ENCODE measurements around the gene TICAM2.

Gene TICAM2

DNA sequence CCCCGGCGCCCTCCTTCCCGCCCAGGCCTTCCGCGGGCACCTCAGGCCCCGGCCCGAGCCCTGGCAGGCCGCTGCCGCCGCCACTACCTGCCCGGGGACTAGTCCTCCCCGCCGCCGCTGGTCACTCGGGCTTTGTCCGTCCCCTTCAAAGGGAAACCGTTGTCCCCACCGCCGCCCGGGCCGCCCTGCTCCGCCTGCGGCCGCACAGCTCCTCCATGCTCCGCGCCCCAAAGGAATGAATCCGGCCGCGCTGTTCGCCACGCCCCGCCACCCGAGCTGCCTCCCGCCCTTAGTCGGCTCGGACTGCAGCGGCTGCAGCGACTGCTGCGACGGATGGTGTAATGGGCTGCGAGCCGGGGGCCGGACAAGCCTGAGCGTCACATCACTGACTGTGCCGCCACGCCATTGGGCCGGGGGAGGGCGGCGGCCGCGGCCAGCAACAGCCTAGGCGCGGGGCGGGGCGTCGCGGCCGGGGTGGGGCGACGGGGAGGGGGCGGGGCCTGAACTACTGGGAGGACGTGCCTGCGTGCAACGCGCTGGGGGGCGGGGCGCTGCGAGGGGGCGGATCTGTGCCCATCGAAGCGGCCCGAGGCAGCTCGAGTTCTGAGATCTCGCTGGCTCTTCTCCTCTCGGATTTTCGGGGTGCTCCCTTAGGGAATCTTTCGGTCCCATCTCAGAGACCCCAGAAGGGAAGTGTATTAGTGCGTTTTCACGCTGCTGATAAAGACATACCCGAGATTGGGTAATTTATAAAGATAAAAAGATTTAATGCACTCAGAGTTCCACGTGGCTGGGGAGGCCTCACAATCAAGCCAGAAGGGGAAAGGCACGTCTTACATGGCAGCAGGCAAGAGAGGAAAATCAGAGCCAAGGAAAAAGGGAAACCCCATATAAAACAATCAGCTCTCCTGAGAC lies 57.6 kb downstream of the TICAM2 start, which contains the start of gene FEM1C:
TSS of gene FEM1C (minus strand) at position 340 of the 915 bp plus-strand sequence. CDS start 1,282 bp downstream, outside the sequence.
- peak; percentile 94 for TF ChIP-seq POLR2A (IDR thresholded peaks at IDR 0.05; ENCODE audit: low read length)
- TF ChIP-seq GATA1 (IDR thresholded peaks at IDR 0.05; ENCODE audit: low read depth, low read length): no peak
- DNase-seq: peak; percentile 98 to 99

DNA sequence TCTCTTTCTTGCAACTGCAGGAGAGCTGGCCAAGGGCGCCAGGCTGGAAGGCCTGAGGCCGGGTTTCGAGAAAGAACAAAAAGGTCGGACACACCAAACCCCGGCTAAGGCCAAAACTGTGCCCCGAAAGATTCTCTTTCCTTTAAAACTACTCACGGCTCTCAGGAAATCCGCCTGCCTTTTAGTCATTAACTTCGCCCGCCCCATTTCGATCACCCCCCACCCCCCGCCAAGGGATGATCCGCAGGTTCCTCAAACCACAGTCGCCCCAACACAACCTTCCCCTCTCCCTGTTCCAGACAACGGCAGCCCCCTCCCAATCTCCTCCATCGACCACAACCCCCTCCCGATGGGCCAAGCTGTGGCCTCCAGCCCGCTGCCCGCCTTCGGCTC lies 58.2 kb downstream of the TICAM2 start:
- peak; percentile 72 to 82 for DNase-seq
- TF ChIP-seq GATA1 (IDR thresholded peaks at IDR 0.05; ENCODE audit: low read depth, low read length) (no peak), POLR2A (IDR thresholded peaks at IDR 0.05; ENCODE audit: low read length) (no peak)

DNA sequence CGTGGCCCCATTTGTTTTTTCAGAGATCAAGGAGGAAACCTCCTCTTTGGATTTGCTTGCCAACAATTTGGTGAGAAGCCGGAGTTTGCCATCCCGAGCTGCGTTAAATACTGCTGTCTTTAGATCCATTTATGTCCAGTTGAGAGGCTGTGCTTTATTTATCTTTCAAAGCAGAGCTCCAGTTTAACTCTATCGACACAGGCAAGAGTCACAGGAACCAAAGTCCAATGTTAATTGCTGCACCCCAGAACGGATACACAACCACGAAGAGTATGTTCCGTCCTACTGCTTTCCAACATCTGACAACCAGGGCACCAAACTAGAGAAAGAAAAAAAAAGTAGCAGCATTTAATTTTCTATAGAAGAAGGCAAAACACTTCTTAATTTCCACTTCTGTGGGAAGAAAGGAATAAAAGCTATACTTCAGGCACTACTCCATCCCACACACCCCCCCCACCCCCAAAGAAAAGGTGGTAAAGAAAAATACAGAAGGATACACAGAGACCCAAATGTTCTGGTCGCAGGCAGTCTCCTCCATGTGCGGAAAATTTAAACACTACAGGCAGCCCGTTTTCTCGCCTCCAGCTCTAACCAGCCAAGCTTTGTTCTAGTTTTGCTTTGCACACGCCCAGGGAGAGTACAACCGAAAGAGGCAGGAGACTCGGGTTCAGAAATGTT lies 58.8 kb downstream of the TICAM2 start:
- DNase-seq: peak; percentile 51 to 63
- TF ChIP-seq GATA1 (IDR thresholded peaks at IDR 0.05; ENCODE audit: low read depth, low read length) (no peak), POLR2A (IDR thresholded peaks at IDR 0.05; ENCODE audit: low read length) (no peak)

DNA sequence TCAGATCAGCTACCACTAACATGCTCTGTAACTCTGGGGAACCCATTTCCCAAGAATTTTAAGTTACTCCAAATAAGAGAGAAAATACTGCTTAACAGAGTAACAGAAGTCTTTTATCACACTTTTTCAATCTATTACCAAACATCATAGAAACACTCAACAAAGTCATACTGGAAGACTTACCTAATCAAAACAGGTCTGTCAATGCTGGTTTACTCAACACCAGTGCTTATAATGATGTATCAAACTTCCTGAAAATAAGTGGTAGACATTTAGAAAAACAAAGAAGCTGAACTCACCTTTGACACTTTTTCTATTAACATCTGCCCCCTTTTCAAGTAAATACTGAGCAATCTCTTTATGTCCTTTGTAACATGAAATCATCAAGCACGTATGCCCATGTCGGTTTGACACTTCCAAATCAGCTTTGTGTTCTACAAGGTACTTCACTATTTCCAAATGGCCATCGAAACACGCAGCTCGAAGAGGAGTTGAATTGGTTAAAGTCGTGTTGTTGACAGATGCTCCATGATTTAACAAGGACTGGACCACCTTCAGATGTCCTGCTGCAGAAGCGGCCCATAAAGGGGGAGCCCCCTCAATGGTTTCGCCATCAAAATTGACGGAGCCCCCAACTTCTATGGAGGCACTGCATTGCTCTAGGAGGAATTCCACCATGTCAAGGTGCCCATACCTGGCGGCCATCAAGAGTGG lies 59.5 kb downstream of the TICAM2 start:
- peak; percentile 29 to 50 for DNase-seq

DNA sequence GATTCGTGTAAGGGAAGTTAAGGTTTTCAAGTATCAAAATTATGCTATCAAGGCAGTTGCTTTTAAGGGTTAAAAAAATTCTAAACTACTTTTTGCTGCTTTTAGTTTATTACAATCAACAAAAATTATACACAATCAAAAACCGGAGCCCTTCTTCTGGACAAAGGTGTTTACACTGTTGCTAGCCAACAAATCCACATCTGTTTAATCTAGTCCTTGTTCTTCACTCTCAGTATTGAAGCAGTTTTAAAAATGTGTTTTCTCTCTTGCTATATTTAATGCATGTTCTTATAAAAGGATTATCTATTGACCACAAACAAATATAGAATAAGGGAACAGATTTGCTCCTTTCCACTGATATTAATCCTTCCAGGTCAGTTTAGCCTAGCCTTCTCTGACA lies 60.2 kb downstream of the TICAM2 start:
- peak; percentile 8 to 32 for DNase-seq
- TF ChIP-seq POLR2A (IDR thresholded peaks at IDR 0.05; ENCODE audit: low read length) (no peak), GATA1 (IDR thresholded peaks at IDR 0.05; ENCODE audit: low read depth, low read length) (no peak)

More for the DNA sequence above, 59.5 kb downstream of the TICAM2 start:
- TF ChIP-seq GATA1 (IDR thresholded peaks at IDR 0.05; ENCODE audit: low read depth, low read length): no peak
- TF ChIP-seq POLR2A (IDR thresholded peaks at IDR 0.05; ENCODE audit: low read length): no peak

DNA sequence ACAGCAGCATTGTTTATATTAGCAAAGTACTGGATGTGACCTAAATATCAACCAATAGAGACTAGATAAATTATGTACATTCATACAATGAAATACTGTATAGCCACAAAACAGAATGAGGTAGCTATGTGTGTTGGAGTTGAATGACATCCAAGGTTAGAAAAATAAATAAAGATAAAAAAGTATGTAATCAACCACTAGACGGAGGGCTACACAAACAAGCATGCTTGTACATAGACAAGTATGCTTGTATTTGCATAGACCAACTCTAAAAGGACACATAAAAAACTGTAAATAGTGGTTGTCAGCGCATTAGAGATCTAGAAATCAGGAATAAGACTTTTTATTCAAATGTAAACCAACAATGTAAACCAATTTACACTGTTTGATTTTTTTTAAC lies 60.7 kb downstream of the TICAM2 start:
- DNase-seq: peak; percentile 22 to 28
- TF ChIP-seq POLR2A (IDR thresholded peaks at IDR 0.05; ENCODE audit: low read length): no peak
- no peak for TF ChIP-seq GATA1 (IDR thresholded peaks at IDR 0.05; ENCODE audit: low read depth, low read length)

DNA sequence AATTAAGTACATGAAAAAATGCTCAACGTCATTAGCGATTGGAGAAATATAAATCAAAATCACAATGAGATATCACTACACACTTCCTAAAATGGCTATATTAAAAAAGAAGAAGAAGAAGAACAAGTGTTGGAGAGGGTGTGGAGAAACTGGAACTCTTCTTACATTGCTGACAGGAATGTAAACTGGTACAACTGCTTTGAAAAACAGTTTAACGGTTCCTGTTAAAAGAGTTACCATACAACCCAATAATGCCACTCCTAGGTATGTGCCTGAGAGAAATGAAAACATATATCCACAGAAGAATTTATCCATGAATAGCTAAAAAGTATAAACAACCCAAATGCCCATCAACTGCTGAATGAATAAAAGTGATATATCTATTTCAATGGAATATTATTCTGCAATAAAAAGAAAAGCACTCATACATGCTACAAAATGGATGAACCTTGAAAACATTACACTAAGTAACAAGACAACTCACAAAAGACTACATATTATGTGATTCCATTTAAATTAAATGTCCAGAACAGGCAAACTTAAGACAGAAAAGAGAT lies 66.7 kb downstream of the TICAM2 start:
- no peak for DNase-seq
- TF ChIP-seq POLR2A (IDR thresholded peaks at IDR 0.05; ENCODE audit: low read length) (no peak), GATA1 (IDR thresholded peaks at IDR 0.05; ENCODE audit: low read depth, low read length) (no peak)

DNA sequence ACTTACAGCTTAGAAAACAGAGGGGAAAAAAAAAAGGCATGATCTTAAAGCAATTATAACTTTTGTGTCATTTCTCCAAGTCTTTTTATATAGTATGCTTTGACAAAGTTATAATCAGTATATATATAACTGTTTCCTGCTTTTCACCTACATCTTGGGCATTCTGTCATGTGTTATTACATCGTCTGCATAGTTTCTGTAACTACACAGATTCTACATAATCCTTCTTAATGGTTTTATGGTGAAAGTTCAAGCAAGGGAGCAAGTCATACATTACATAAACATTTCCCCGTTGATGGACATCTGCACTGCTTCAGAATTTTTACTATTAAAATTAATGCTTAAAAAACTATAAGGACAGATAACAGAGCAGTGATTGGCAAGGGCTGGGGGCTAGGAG lies 69.8 kb downstream of the TICAM2 start:
- DNase-seq: no peak
- TF ChIP-seq POLR2A (IDR thresholded peaks at IDR 0.05; ENCODE audit: low read length) (no peak), GATA1 (IDR thresholded peaks at IDR 0.05; ENCODE audit: low read depth, low read length) (no peak)

DNA sequence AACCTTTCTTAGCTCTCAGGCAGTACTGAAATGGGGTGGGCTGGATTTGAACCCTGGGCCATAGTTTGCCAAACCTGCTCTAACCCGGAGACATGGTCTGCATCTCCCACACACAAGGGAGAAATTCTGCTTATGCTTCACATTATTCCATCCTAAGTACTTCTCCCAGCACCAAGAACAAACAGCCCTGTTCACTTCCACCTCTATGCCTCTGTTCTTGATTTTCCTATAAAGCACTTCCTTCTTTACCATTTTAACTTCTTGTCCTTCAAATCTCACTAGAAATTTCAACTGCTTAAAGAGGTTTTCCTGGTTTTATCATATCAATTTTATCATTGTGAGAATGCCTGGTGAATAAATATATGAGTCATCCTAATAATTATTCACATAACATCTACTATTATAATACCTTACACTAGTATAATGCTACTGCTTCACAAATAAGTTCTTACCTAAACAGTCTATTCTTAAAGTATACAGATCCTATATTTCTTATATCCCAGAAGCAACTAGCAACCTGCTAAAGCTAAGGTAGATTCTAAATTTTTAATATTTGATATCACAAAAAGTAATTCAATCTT lies 70.4 kb downstream of the TICAM2 start:
- no peak for TF ChIP-seq GATA1 (IDR thresholded peaks at IDR 0.05; ENCODE audit: low read depth, low read length)
- no peak for DNase-seq

DNA sequence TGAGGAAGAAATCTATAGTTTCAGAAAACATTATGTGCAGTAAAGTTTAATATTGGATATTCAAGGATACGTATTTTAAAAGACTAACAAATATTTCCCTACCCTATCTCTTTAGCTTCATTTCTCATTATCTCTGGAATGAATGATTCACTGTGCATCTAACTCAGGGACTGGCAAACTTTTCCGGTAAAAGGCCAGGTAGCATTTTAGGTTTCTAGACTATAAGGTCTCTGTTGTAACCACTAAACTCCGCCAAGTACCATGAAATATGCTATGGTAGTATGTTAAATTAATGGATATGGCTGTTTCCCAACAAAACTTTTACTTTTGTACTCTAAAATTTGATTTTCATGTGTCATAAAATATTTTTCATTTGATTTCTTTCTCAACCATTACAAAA lies 70.9 kb downstream of the TICAM2 start:
- no peak for DNase-seq
- TF ChIP-seq POLR2A (IDR thresholded peaks at IDR 0.05; ENCODE audit: low read length) (no peak), GATA1 (IDR thresholded peaks at IDR 0.05; ENCODE audit: low read depth, low read length) (no peak)

DNA sequence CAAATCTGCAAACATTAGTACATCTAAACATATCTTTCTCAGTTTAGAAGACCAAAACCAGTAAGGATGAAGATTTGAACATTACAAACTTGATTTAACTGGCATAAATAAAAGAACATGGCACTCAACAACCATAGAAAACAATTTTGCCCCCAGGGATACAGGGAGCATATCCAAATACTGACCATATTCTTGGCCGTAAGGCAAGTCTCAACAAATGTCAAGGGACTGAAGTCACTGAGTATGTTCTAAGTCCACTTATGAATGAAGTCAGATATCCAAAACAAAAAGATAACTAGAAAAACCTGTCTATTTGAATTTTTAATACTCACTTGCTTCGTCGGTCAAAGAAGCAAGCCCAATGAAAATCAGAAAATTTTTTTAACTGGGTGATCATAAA lies 71.9 kb downstream of the TICAM2 start:
- TF ChIP-seq POLR2A (IDR thresholded peaks at IDR 0.05; ENCODE audit: low read length): no peak
- DNase-seq: no peak

Measured in erythroblast (primary cell).